Panc1 (cell line): ENCODE data around the gene ZIM2. TPM values are rescaled to one million over a fixed set of nuclear protein-coding genes. Genes with fewer than 3 reads are reported as not detected.

Experiments used
- ATAC-seq: fragments of 200-7000 bp; cut with Tn5 transposase; 2 replicates; pipeline ENCODE4 v1.9.1; 2020; ENCODE audit warnings: mild to moderate bottlenecking, moderate library complexity
- BruUV-seq: library from RNA; stranded (reverse); fragments of 400-500 nt; replicated peaks from 2 replicates; lab custom pipeline; 2021; lab: Mats Ljungman, UMichigan
- CTCF ChIA-PET: fragments of 300-600 bp; sonication (Branson Sonifier 250); formaldehyde crosslinking; loops from one replicate; lab custom pipeline; 2022; ENCODE audit warnings: antibody characterized with exemption; lab: Charles Lee
- POLR2A ChIA-PET: fragments of 300-600 bp; sonication (Branson Sonifier 250); formaldehyde crosslinking; loops from one replicate; lab custom pipeline; 2022; ENCODE audit warnings: antibody characterized with exemption; lab: Charles Lee
- DNase-seq: peaks from one replicate; pipeline ENCODE4 v3.0.0-alpha.2; 2010; ENCODE audit warnings: low read depth, low spot score
- H3K27ac ChIP-seq: 2 replicates; pipeline ENCODE4 v1.5.1; 2011; ENCODE audit warnings: mild to moderate bottlenecking, low read length, inconsistent platforms
- H3K27me3 ChIP-seq: fragments of 200-500 bp; sonication (Bioruptor generic); 2 replicates; pipeline ENCODE4 v1.6.0; 2014; ENCODE audit warnings: low read length, inconsistent platforms; ENCODE audit not compliant: control insufficient read depth, insufficient read depth
- H3K36me3 ChIP-seq: fragments of 200-500 bp; sonication (Bioruptor generic); 2 replicates; pipeline ENCODE4 v1.5.1; 2014; ENCODE audit warnings: inconsistent platforms, mild to moderate bottlenecking, low read length, moderate library complexity; ENCODE audit not compliant: control insufficient read depth, insufficient read depth
- H3K4me1 ChIP-seq: 2 replicates; pipeline ENCODE4 v1.5.1; 2011; ENCODE audit warnings: inconsistent platforms, mild to moderate bottlenecking, low read length, moderate library complexity; ENCODE audit not compliant: control insufficient read depth, insufficient read depth
- H3K4me3 ChIP-seq, 2 experiments: 2 replicates each; pipeline ENCODE4 v1.5.1; 2011 to 2012; ENCODE audit warnings: low read depth in 2 of 2, low read length in 2 of 2, mild to moderate bottlenecking in 2 of 2, inconsistent platforms in 1 of 2, moderate library complexity in 1 of 2
- H3K9me3 ChIP-seq: fragments of 200-500 bp; sonication (Bioruptor generic); 2 replicates; pipeline ENCODE4 v1.5.1; 2014; ENCODE audit warnings: low read depth, mild to moderate bottlenecking, inconsistent platforms, low read length, moderate library complexity; ENCODE audit not compliant: control insufficient read depth, insufficient read depth
- CTCF ChIP-seq: fragments of 450-650 bp; IDR thresholded peaks from 2 replicates; pipeline ENCODE4 v1.5.1; 2017; ENCODE audit warnings: mild to moderate bottlenecking
- POLR2AphosphoS5 ChIP-seq: IDR thresholded peaks from 2 replicates; pipeline ENCODE4 v1.6.1; 2012; ENCODE audit warnings: mild to moderate bottlenecking, low read depth, low read length, moderate library complexity
- REST ChIP-seq, 2 experiments: IDR thresholded peaks; 2 replicates each; pipeline ENCODE4 v1.6.1; 2011 to 2012; ENCODE audit warnings: low read depth in 2 of 2, control low read depth in 1 of 2, low read length in 1 of 2, mild to moderate bottlenecking in 1 of 2, moderate library complexity in 1 of 2; ENCODE audit not compliant: insufficient read depth in 1 of 2
- SIN3A ChIP-seq: IDR thresholded peaks from 2 replicates; pipeline ENCODE4 v1.6.1; 2012; ENCODE audit warnings: low read depth, mild to moderate bottlenecking, low read length, moderate library complexity, borderline replicate concordance; ENCODE audit not compliant: insufficient read depth
- TCF7L2 ChIP-seq: IDR thresholded peaks from 2 replicates; pipeline ENCODE4 v1.6.1; 2011; ENCODE audit warnings: mild to moderate bottlenecking, low read depth, low read length, inconsistent platforms
- in situ Hi-C: cut with HindIII; loops from 2 replicates; pipeline ENCODE4 v1.10.0; 2016; ENCODE audit warnings: low sequenced_read_pairs, low pct_unique_long_range_greater_than_20kb
- intact Hi-C: fragments of 100-400 bp; cut with micrococcal nuclease; formaldehyde crosslinking; loops from one replicate; pipeline ENCODE4 v1.10.0; 2022; ENCODE audit not compliant: unreplicated experiment
- total RNA-seq: library from RNA; stranded (reverse); gene quantifications from one replicate; pipeline ENCODE4 v1.2.1, GENCODE V29; 2021; ENCODE audit not compliant: unreplicated experiment

Gene ZIM2
- total RNA-seq, 1 experiment from 2014 or later = not detected

- H3K4me1 ChIP-seq = no peaks in the 10 kb centered on the region
- no peaks in the 10 kb centered on the region for H3K9me3 ChIP-seq
- no peak overlapping the region for H3K27ac ChIP-seq
- no peaks in the 10 kb centered on the region for H3K36me3 ChIP-seq
- no TSS peak for BruUV-seq
- POLR2A ChIA-PET = no interaction called here
- intact Hi-C loops (no loop called here), in situ Hi-C loops (no loop called here)
- ATAC-seq (no peak), DNase-seq (no peak)
- CTCF ChIA-PET = no interaction called here
- no peak for TF ChIP-seq TCF7L2
- no peak for TF ChIP-seq REST (IDR thresholded peaks at IDR 0.05; ENCODE audit: insufficient read depth in 1 of 2, low read depth in 2 of 2, low read length in 1 of 2)
- no peak for TF ChIP-seq SIN3A
- TF ChIP-seq CTCF = no peak
- no peak for TF ChIP-seq POLR2AphosphoS5
- no peak overlapping the region for H3K4me3 ChIP-seq
- H3K27me3 ChIP-seq = no peaks in the 10 kb centered on the region
Observed at GRCh38 chr19:56814656-56815055, 25.9 kb downstream of the ZIM2 start.

GRCh38 chr19:56813531-56813930, 27.0 kb downstream of the ZIM2 start:
- POLR2A ChIA-PET = no interaction called here
- ATAC-seq (no peak), DNase-seq (no peak)
- Histone ChIP-seq H3K4me3 (no peak overlapping the region), H3K9me3 (no peaks in the 10 kb centered on the region), H3K27me3 (no peaks in the 10 kb centered on the region; the same call in 1 of the 2 replicates), H3K36me3 (no peaks in the 10 kb centered on the region), H3K27ac (no peak overlapping the region), H3K4me1 (no peaks in the 10 kb centered on the region)
- intact Hi-C loops (no loop called here), in situ Hi-C loops (no loop called here)
- CTCF ChIA-PET = no interaction called here
- no TSS peak for BruUV-seq
- TF ChIP-seq SIN3A = no peak
- TF ChIP-seq POLR2AphosphoS5 = no peak
- TF ChIP-seq CTCF = no peak
- TF ChIP-seq REST (IDR thresholded peaks at IDR 0.05; ENCODE audit: insufficient read depth in 1 of 2, low read depth in 2 of 2, low read length in 1 of 2) = no peak
- TF ChIP-seq TCF7L2 = no peak
